Uterus (tissue), 4 donors: Measurements from ENCODE around the gene SFMBT2. TPM values are rescaled to one million over a fixed set of nuclear protein-coding genes. Genes with fewer than 3 reads are reported as not detected.

Experiments
- DNase-seq, 2 donors: peaks; one replicate each; pipeline ENCODE4 v3.0.0-alpha.2; 2019 to 2020
- H3K27ac ChIP-seq, 2 donors: fragments of 200-600 bp; sonication (generic); 1 replicate in 1 of 2; 2 replicates in 1 of 2; pipeline ENCODE4 v1.5.1; 2016 to 2018
- H3K27me3 ChIP-seq, 2 donors: fragments of 200-600 bp; sonication (generic); one replicate each; pipeline ENCODE4 v1.5.1; 2018 to 2019; ENCODE audit warnings: control low read depth in 1 of 2
- H3K36me3 ChIP-seq, 2 donors: fragments of 200-600 bp; sonication (generic); one replicate each; pipeline ENCODE4 v1.5.1; 2019; ENCODE audit warnings: control low read depth in 1 of 2
- H3K4me1 ChIP-seq, 2 donors: fragments of 200-600 bp; sonication (generic); one replicate each; pipeline ENCODE4 v1.5.1; 2018 to 2019; ENCODE audit warnings: control low read depth in 1 of 2
- H3K4me3 ChIP-seq, 2 donors: fragments of 200-600 bp; sonication (generic); 1 replicate in 1 of 2; 2 replicates in 1 of 2; pipeline ENCODE4 v1.5.1; 2018 to 2019; ENCODE audit warnings: mild to moderate bottlenecking in 1 of 2
- H3K9me3 ChIP-seq, 2 donors: fragments of 200-600 bp; sonication (generic); one replicate each; pipeline ENCODE4 v1.5.1; 2019; ENCODE audit warnings: control low read depth in 1 of 2
- POLR2A ChIP-seq, 2 donors: fragments of 450-650 bp; IDR thresholded peaks; one replicate each; pipeline ENCODE4 v1.6.1; 2016; ENCODE audit warnings: antibody characterized with exemption in 2 of 2, mild to moderate bottlenecking in 1 of 2, moderate library complexity in 1 of 2
- intact Hi-C: fragments of 100-400 bp; cut with DNase I; formaldehyde crosslinking; loops from one replicate; pipeline ENCODE4 v1.15.1; 2023; ENCODE audit warnings: low total_unique reads
- total RNA-seq, 4 donors: library from RNA; depleted of rRNA in 3 of 4; stranded (reverse); fragments of >200 nt in 3 of 4; gene quantifications; one replicate each; pipeline versions ENCODE4 v1.1.0 to v1.2.4, GENCODE V29; 2014 to 2023
- TF ChIP-seq, protein P1 (sequence below), 4 experiments: fragments of 200-600 bp in 2 of 4; fragments of 450-650 bp in 2 of 4; sonication (generic) in 2 of 4; IDR thresholded peaks; one replicate each; pipeline ENCODE4 v1.5.1; 2016 to 2019; ENCODE audit warnings: antibody characterized with exemption in 4 of 4, mild to moderate bottlenecking in 2 of 4, moderate library complexity in 1 of 4
- donor health status: DM: yes; HTN: yes; CAD: no.

The SFMBT2 gene
- total RNA-seq, 4 donors from 2014 or later = 7.7 to 23.4 (median 14.7) TPM

DNA sequence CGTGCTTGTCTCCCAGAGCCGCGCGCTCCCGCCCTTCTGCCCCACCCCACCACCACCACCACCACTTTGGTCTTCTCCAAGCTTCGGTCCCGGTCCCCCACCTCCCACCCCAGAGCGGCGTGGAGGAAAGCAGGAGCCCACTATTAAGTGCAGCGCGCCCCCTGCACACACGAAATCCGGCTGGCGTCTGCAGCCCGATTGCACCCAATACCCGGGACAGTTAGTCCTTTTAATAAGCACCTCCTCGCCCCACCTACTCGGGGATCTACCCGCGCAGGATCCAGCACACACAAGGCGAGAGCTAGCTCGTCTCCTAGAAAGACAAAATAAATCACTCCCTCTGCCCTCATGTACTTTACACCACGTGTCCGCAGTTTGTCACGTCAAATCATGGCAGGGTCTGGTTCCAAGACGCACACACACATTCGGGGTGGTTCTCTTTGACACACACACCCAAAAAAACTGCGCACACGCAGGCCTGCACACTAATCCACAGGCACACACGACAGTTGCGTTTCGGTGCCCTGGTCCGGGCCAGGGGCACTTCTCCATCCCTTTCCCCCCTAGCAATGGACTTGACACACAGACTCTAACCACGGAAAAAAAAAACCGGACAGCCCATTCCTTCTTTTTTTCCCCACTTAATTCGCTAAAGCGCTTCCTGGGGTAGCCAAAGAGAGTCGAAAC, 1.6 kb downstream of the SFMBT2 start:
- intact Hi-C loops = no loop called here
- peak; percentile 33 to 42 for DNase-seq
- Histone ChIP-seq H3K4me3 (peak overlapping the region; percentile 72 to 80), H3K36me3 (no peaks in the 10 kb centered on the region), H3K9me3 (no peaks in the 10 kb centered on the region), H3K27ac (peak overlapping the region; percentile 74 to 82), H3K4me1 (peaks cover 0 to 14% of the 10 kb centered on the region in 2 donors), H3K27me3 (peaks cover 3 to 9% of the 10 kb centered on the region in 2 donors)
- TF ChIP-seq, protein P1, sequence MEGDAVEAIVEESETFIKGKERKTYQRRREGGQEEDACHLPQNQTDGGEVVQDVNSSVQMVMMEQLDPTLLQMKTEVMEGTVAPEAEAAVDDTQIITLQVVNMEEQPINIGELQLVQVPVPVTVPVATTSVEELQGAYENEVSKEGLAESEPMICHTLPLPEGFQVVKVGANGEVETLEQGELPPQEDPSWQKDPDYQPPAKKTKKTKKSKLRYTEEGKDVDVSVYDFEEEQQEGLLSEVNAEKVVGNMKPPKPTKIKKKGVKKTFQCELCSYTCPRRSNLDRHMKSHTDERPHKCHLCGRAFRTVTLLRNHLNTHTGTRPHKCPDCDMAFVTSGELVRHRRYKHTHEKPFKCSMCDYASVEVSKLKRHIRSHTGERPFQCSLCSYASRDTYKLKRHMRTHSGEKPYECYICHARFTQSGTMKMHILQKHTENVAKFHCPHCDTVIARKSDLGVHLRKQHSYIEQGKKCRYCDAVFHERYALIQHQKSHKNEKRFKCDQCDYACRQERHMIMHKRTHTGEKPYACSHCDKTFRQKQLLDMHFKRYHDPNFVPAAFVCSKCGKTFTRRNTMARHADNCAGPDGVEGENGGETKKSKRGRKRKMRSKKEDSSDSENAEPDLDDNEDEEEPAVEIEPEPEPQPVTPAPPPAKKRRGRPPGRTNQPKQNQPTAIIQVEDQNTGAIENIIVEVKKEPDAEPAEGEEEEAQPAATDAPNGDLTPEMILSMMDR (IDR thresholded peaks at IDR 0.05) = peak in 1 of 4 experiments; percentile 5
- TF ChIP-seq POLR2A (IDR thresholded peaks at IDR 0.05) = no peak

DNA sequence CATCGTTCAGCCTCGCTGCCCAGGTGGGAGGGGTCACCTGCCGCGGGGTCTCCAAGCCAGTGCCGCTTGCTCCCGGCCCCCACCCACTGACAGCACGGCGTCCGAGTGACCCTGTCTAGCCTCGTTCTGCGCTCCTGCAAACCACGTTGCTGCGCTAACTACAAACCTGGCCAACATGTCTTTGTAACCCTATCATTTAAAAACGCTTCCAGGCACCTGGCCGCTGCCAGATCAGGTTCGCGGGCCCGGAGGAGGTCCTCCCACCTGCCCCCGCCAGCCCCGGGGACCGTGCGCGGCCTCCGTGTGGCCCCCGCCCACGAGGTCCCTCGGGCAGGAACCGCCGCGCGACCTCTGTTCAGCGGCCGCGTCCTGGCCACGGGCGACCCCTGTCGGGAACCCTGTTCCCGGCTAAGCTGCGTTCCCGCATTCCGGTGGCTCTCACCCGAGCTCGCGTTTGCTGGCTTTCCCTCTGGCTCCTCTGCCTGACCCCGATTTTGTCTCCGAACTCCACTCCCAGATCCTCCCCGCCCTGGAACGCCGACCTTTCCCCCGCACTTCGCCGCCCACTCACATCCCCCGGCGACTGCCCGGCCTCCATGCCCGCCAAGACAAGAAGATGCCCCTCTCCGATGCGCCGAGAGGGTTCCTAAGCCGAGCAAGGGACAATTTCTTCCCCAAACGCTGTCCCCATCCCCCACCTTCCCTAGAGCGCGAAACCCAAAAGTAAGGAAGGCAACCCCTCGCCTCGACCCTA, 2.4 kb downstream of the SFMBT2 start:
- no peaks in the 10 kb centered on the region for H3K9me3 ChIP-seq
- H3K36me3 ChIP-seq = no peaks in the 10 kb centered on the region
- H3K27me3 ChIP-seq = peaks cover 3 to 9% of the 10 kb centered on the region in 2 donors
- no peak for TF ChIP-seq POLR2A (IDR thresholded peaks at IDR 0.05)
- TF ChIP-seq, protein P1 (IDR thresholded peaks at IDR 0.05) = peak; percentile 64 to 76 (median 68)
- intact Hi-C loops = loop anchor here (1.0 kb wide), 1 partner anchor 148 kb away; no protein-coding TSS in a partner anchor
- peaks cover 0 to 14% of the 10 kb centered on the region in 2 donors for H3K4me1 ChIP-seq
- H3K4me3 ChIP-seq = peak overlapping the region; percentile 72 to 80
- H3K27ac ChIP-seq = peak overlapping the region; percentile 62 to 82
- peak; percentile 61 to 72 for DNase-seq

DNA sequence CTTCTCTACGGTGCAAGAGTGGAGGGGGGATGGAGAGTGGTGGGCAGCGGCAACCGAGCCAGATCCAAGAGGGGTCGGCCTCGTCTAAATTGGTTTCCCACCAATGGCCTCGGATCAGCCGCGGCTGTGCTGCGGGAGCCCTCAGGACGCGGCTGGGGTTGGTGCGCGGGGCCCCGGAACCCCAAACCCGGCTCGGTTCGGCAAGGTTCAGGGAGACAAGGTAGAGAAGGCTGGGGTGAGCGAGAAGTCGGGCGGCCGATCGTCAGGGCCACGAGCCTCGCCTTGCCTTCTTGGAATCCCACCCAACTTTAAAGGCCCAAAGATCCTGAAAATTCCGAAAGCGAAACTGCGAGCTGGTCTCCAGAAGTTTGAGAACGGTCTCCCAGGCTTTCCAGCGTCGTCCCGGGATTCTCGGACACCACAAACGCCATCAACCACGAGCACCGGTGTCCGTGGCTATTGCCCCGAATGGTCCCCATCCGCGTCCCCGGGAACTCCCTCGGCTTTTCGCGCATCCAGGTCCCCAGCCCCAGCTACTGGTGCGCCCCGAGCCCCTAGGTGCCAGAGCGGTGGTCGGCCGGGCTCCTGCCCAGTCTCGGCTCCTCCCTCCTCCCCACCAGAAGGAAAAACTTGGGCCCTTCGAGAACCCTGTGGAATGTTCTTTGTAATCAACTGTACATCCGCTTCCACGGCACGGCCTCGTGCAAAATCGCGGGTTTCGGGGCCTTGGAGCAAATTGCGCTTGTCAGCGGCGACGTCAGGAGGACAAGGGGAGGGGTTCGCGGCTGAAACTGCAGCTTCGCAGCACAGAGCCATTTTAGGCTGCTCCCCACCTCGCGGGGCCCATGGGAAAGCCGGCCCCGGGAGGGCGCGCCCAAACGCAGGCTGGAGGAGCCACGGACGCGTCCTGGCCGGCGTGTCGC, 3.2 kb downstream of the SFMBT2 start:
- TF ChIP-seq POLR2A (IDR thresholded peaks at IDR 0.05) = peak in 1 of 2 donors; percentile 14
- TF ChIP-seq, protein P1 (IDR thresholded peaks at IDR 0.05) = no peak
- Histone ChIP-seq H3K4me1 (peaks cover 0 to 13% of the 10 kb centered on the region in 2 donors), H3K36me3 (no peaks in the 10 kb centered on the region), H3K27me3 (peaks cover 3 to 4% of the 10 kb centered on the region in 2 donors), H3K4me3 (peak overlapping the region; percentile 72 to 80), H3K9me3 (no peaks in the 10 kb centered on the region), H3K27ac (peak overlapping the region; percentile 62 to 82)
- intact Hi-C loops = loop anchor here (1.0 kb wide), 1 partner anchor 147 kb away; no protein-coding TSS in a partner anchor
- peak; percentile 46 to 53 for DNase-seq

DNA sequence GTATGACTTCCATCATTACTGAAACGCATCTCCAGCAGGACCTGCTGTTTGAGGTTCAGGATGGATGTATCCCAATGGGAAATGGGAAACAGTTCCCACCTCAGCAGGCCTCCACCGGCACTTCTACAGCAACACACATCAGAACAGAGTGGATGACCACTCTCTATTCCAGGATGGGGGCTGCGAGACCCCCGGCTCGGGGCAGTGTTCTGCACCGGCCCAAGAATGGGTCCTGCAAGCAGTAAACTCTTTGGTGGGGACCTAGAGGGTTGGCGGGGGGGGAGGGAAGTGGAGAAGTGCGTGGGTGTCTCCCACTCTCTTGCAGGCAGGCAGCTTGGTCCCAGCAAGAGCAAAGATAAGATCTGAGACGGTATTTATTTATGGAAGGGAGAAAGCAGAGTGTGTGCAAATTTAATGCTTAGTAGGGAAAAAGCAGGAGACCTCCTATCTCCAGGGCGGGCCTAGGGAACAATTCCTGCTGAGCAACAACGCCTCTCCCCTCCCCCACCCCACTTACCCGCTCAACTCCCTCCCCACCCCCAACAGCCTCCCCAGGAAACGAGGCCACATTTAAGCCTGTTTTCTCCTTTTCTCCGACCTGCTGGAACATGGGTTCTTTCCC, 4.0 kb downstream of the SFMBT2 start:
- peak; percentile 22 to 43 for DNase-seq
- TF ChIP-seq, protein P1 (IDR thresholded peaks at IDR 0.05) = no peak
- TF ChIP-seq POLR2A (IDR thresholded peaks at IDR 0.05) = no peak
- peaks cover 0 to 3% of the 10 kb centered on the region in 2 donors for H3K27me3 ChIP-seq
- H3K36me3 ChIP-seq = no peaks in the 10 kb centered on the region
- intact Hi-C loops = no loop called here
- H3K27ac ChIP-seq = peak overlapping the region; percentile 62 to 82
- H3K9me3 ChIP-seq = no peaks in the 10 kb centered on the region
- H3K4me1 ChIP-seq = peaks cover 0 to 8% of the 10 kb centered on the region in 2 donors
- peak overlapping the region; percentile 72 to 80 for H3K4me3 ChIP-seq
